ENCODE measurements around the gene HES2. TPM values are rescaled to one million over a fixed set of nuclear protein-coding genes. Genes with fewer than 3 reads are reported as not detected.
A peak's percentile ranks its signal among the peaks of the same experiment; 100 is the strongest.

HES2 gene
- total and polyA plus RNA-seq, 4 donors: 0.10 TPM; not detected in 3

GRCh38 chr1:6466023-6466422 lies 46.3 kb upstream of the HES2 start, which contains the start of gene TNFRSF25:
Gene TNFRSF25 (minus strand): TSS chr1:6466173. CDS start chr1:6466107, 66 bp downstream.
- no peak for DNase-seq (ENCODE audit: low spot score)
- Histone ChIP-seq H3K9me3 (ENCODE audit: control insufficient read depth in 4 of 4, low read length in 3 of 4) (no peaks in the 10 kb centered on the region), H3K4me1 (ENCODE audit: control insufficient read depth in 4 of 4, insufficient read depth in 4 of 4, low read length in 3 of 4) (peaks cover 0 to 21% (median 8%) of the 10 kb centered on the region in 4 donors), H3K9ac (ENCODE audit: low read depth in 1 of 2, low read length in 2 of 2) (no peak within 1 kb of the TSS), H3K4me3 (ENCODE audit: low read depth in 1 of 3, low read length in 3 of 3) (peak within 1 kb of the TSS in 1 of 3 donors; percentile 13), H3K27me3 (ENCODE audit: control insufficient read depth in 4 of 4, insufficient read depth in 4 of 4, low read length in 3 of 4) (no peaks in the 10 kb centered on the region), H3K27ac (ENCODE audit: low read depth in 1 of 2, low read length in 2 of 2) (no peak within 1 kb of the TSS), H3K36me3 (ENCODE audit: control insufficient read depth in 4 of 4, insufficient read depth in 3 of 4, low read depth in 1 of 4, low read length in 3 of 4) (no peaks in the 10 kb centered on the region)
- TF ChIP-seq TAF1 (conservative IDR thresholded peaks at IDR 0.05) (no peak), RXRA (IDR thresholded peaks at IDR 0.05) (no peak)
- WGBS: 30% methylated on average over 43 of the region's 43 CpGs

GRCh38 chr1:6465461-6466005 lies 45.8 kb upstream of the HES2 start:
- no peaks in the 10 kb centered on the region for H3K9me3 ChIP-seq (ENCODE audit: control insufficient read depth in 4 of 4, low read length in 3 of 4)
- H3K4me1 ChIP-seq (ENCODE audit: control insufficient read depth in 4 of 4, insufficient read depth in 4 of 4, low read length in 3 of 4): peaks cover 0 to 20% (median 8%) of the 10 kb centered on the region in 4 donors
- H3K9ac ChIP-seq (ENCODE audit: low read depth in 1 of 2, low read length in 2 of 2): no peak overlapping the region
- DNase-seq (ENCODE audit: low spot score): no peak
- peak overlapping the region in 1 of 3 donors; percentile 13 for H3K4me3 ChIP-seq (ENCODE audit: low read depth in 1 of 3, low read length in 3 of 3)
- TF ChIP-seq HNF4G (IDR thresholded peaks at IDR 0.05) (no peak), FOXA1 (IDR thresholded peaks at IDR 0.05) (no peak), SP1 (IDR thresholded peaks at IDR 0.05) (no peak), ZBTB33 (IDR thresholded peaks at IDR 0.05) (no peak), GABPA (IDR thresholded peaks at IDR 0.05 in 1 of 2, conservative IDR thresholded peaks at IDR 0.05 in 1 of 2) (no peak), YY1 (IDR thresholded peaks at IDR 0.05) (no peak), RXRA (IDR thresholded peaks at IDR 0.05) (no peak), CTCF (IDR thresholded peaks at IDR 0.05; ENCODE audit: low read depth, low read length, missing input control) (no peak), HNF4A (conservative IDR thresholded peaks at IDR 0.05) (no peak), ATF3 (IDR thresholded peaks at IDR 0.05) (no peak), FOXA2 (IDR thresholded peaks at IDR 0.05) (no peak), REST (IDR thresholded peaks at IDR 0.05) (no peak), EGR1 (IDR thresholded peaks at IDR 0.05; ENCODE audit: low read depth in 2 of 2) (no peak)
- no peaks in the 10 kb centered on the region for H3K36me3 ChIP-seq (ENCODE audit: control insufficient read depth in 4 of 4, insufficient read depth in 3 of 4, low read depth in 1 of 4, low read length in 3 of 4)
- WGBS: 53% methylated on average over 21 of the region's 21 CpGs
- H3K27ac ChIP-seq (ENCODE audit: low read depth in 1 of 2, low read length in 2 of 2): no peak overlapping the region
- H3K27me3 ChIP-seq (ENCODE audit: control insufficient read depth in 4 of 4, insufficient read depth in 4 of 4, low read length in 3 of 4): no peaks in the 10 kb centered on the region

Data from liver (tissue), 9 donors.